Right lobe of liver (tissue), 6 donors: ENCODE data around the gene CELA3B. TPM values are rescaled to one million over a fixed set of nuclear protein-coding genes. Genes with fewer than 3 reads are reported as not detected.

ENCODE experiments used
- ATAC-seq, 4 donors: fragments of 200-7000 bp; cut with Tn5 transposase; one replicate each; pipeline ENCODE4 v1.9.1; 2020; ENCODE audit warnings: mild to moderate bottlenecking in 4 of 4, moderate library complexity in 4 of 4
- DNase-seq, 3 donors: peaks; one replicate each; pipeline ENCODE4 v3.0.0-alpha.2; 2020
- H3K27ac ChIP-seq, 3 donors: fragments of 200-600 bp; one replicate each; pipeline ENCODE4 v1.8.0; 2022
- H3K27me3 ChIP-seq, 2 donors: fragments of 200-600 bp; one replicate each; pipeline ENCODE4 v1.8.0; 2022
- H3K36me3 ChIP-seq, 4 donors: fragments of 200-600 bp; sonication (generic) in 1 of 4; one replicate each; pipeline versions ENCODE4 v1.5.1 to v1.8.0; 2017 to 2022; ENCODE audit warnings: control low read depth in 1 of 4
- H3K4me1 ChIP-seq, 4 donors: fragments of 200-600 bp; sonication (generic) in 1 of 4; one replicate each; pipeline versions ENCODE4 v1.5.1 to v1.8.0; 2017 to 2022; ENCODE audit warnings: control low read depth in 1 of 4
- H3K4me3 ChIP-seq, 3 donors: fragments of 200-600 bp; one replicate each; pipeline ENCODE4 v1.8.0; 2022
- H3K9me3 ChIP-seq, 4 donors: fragments of 200-600 bp; sonication (generic) in 1 of 4; one replicate each; pipeline versions ENCODE4 v1.5.1 to v1.8.0; 2017 to 2022; ENCODE audit warnings: control low read depth in 1 of 4
- CTCF ChIP-seq, 4 donors: fragments of 200-600 bp in 3 of 4; fragments of 450-650 bp in 1 of 4; IDR thresholded peaks; one replicate each; pipeline versions ENCODE4 v1.5.1 to v1.8.0; 2016 to 2022; ENCODE audit warnings: antibody characterized with exemption in 4 of 4, mild to moderate bottlenecking in 2 of 4
- POLR2A ChIP-seq: fragments of 450-650 bp; IDR thresholded peaks from one replicate; pipeline ENCODE4 v1.6.1; 2017; ENCODE audit warnings: antibody characterized with exemption, mild to moderate bottlenecking
- WGBS: methylation state at CpG from one replicate; pipeline ENCODE4 v1.1.6; 2018; ENCODE audit warnings: low coverage, low lambda C conversion rate; ENCODE audit not compliant: insufficient coverage; ENCODE audit errors: missing lambda C conversion rate; 5-methylcytosine and 5-hydroxymethylcytosine counted together
- intact Hi-C, 2 donors: fragments of 100-400 bp; cut with DNase I; formaldehyde crosslinking; loops; one replicate each; pipeline versions ENCODE4 v1.11.2 to v1.14.1; 2022
- total RNA-seq, 6 experiments: library from RNA; depleted of rRNA in 2 of 6; stranded (reverse); fragments of >200 nt in 2 of 6; fragmentation: NEBNext Ultra II Directional in 3 of 6; extraction: Animal tissue kit (Norgen Biotek cat#: 25700) in 3 of 6; gene quantifications; one replicate each; pipeline versions ENCODE4 v1.1.0 to v1.2.4, GENCODE V29; 2016 to 2023
- donor health status: DM: no; HTN: yes; CAD: no.
- donor health status: DM: no; HTN: no; CAD: no.
- donor health status: DM: no; HTN: no; CAD: no.
- donor health status: DM: no; HTN: yes; CAD: no.
- donor health status: DM: no; HTN: yes; CAD: no.

CELA3B gene
- total RNA-seq, 6 experiments from 2014 or later: not detected

GRCh38 chr1:21931171-21932093, 45.4 kb upstream of the CELA3B start:
- Histone ChIP-seq H3K4me3 (no peak overlapping the region), H3K4me1 (no peaks in the 10 kb centered on the region), H3K27ac (peak overlapping the region; percentile 20 to 26 (median 22)), H3K9me3 (no peaks in the 10 kb centered on the region), H3K27me3 (no peaks in the 10 kb centered on the region), H3K36me3 (no peaks in the 10 kb centered on the region)
- DNase-seq (peak in 1 of 3 donors; percentile 40), ATAC-seq (peak; percentile 5 to 40 (median 26))
- WGBS: no CpG with 5 or more reads among the region's 16 CpGs
- intact Hi-C loops: no loop called here
- TF ChIP-seq POLR2A: no peak
- no peak for TF ChIP-seq CTCF (IDR thresholded peaks at IDR 0.05)

- Histone ChIP-seq H3K27me3 (no peaks in the 10 kb centered on the region), H3K4me3 (no peak overlapping the region), H3K36me3 (no peaks in the 10 kb centered on the region), H3K4me1 (no peaks in the 10 kb centered on the region), H3K27ac (peak overlapping the region in 1 of 3 donors; percentile 20), H3K9me3 (no peaks in the 10 kb centered on the region)
- intact Hi-C loops: no loop called here
- WGBS: 47% methylated on average over 3 of the region's 7 CpGs
- TF ChIP-seq POLR2A (no peak), CTCF (IDR thresholded peaks at IDR 0.05) (no peak)
- DNase-seq (no peak), ATAC-seq (no peak)
Observed at GRCh38 chr1:21932127-21932526, 44.7 kb upstream of the CELA3B start.

DNA sequence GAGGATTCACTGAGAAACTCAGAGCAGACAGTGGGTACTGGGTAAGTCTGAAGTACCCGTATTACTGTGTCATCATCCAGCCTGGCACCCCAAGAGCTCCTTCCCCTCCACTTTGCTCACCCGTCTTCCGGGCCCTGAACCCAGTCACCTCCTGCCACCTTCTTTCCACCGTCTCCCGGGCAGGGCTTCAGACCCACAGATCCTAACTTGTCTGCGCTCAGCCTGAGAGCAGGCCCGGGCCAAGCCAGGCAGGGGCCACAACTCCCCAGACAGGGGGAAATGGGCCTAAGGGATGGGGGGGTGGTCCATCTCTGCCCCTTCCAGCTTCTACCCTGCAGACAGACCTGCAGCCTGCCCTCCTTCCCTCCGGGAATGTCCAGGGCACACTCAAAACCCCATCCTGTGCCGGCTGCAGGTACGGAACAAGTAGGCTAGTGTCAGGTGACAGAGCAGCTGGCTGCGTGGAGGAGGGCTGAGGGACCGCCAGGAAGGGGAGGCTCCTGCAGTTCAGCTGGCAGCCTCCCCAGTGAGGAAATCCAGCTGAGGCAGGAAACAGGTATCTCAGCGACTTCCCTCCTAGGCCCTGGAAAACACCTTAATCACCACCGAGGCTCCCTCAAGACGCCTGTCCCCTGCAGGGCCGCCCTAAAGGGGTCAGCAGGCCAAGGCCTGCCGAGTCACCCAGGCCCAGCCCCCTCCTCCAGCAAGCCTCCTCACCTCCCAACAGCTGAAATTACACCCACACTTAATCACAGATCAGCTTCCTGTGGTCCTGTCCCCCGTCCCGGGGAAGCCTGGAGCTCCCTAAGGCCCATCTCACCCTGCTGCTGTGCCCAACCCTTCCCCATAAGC, 43.2 kb upstream of the CELA3B start:
- Histone ChIP-seq H3K27me3 (no peaks in the 10 kb centered on the region), H3K9me3 (no peaks in the 10 kb centered on the region), H3K4me1 (no peaks in the 10 kb centered on the region), H3K36me3 (no peaks in the 10 kb centered on the region), H3K27ac (no peak overlapping the region), H3K4me3 (peak overlapping the region in 1 of 3 donors; percentile 53)
- intact Hi-C loops: no loop called here
- WGBS: 58% methylated on average over 7 of the region's 19 CpGs
- peak in 1 of 3 donors; percentile 60 for DNase-seq
- ATAC-seq: peak; percentile 42 to 60 (median 42)
- TF ChIP-seq POLR2A (no peak), CTCF (IDR thresholded peaks at IDR 0.05) (no peak)

DNA sequence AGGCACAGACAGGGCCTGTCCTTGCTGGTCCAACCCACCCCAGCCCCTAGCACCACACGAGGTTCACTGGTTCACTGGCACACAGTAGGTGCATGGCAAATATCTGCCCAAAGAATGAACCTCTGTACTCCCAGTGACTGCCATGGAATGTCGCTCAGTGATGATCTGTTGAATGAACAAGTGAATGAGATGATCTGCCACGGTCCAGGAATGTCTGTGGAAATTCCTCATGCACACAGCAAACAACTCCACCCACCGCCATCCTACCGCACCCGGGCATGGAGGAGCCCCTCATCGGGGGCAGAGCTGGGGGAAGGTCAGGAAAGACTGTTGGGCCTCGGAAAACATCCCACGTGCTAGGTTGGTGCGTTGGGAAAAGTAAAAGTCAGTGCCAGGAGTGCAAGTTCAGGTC, 41.4 kb upstream of the CELA3B start:
- peaks cover 0 to 4% (median 0%) of the 10 kb centered on the region in 4 donors for H3K4me1 ChIP-seq
- no peak for TF ChIP-seq POLR2A
- intact Hi-C loops: no loop called here
- no peaks in the 10 kb centered on the region for H3K27me3 ChIP-seq
- H3K36me3 ChIP-seq: no peaks in the 10 kb centered on the region
- ATAC-seq (no peak), DNase-seq (no peak)
- 54% methylated on average over 7 of the region's 10 CpGs for WGBS
- H3K4me3 ChIP-seq: peak overlapping the region; percentile 50 to 58 (median 53)
- no peak overlapping the region for H3K27ac ChIP-seq
- no peaks in the 10 kb centered on the region for H3K9me3 ChIP-seq
